ENCODE results near the gene ZCWPW1. TPM values are rescaled to one million over a fixed set of nuclear protein-coding genes. Genes with fewer than 3 reads are reported as not detected.
"Not testable (repeated sequence)": the region's sequence is repeated elsewhere in the genome, so short reads cannot be mapped to it uniquely, and the experiment has no call there.

ZCWPW1 gene
- total RNA-seq, 2 donors from 2014 or later, result 3.1 to 3.5 TPM

DNA sequence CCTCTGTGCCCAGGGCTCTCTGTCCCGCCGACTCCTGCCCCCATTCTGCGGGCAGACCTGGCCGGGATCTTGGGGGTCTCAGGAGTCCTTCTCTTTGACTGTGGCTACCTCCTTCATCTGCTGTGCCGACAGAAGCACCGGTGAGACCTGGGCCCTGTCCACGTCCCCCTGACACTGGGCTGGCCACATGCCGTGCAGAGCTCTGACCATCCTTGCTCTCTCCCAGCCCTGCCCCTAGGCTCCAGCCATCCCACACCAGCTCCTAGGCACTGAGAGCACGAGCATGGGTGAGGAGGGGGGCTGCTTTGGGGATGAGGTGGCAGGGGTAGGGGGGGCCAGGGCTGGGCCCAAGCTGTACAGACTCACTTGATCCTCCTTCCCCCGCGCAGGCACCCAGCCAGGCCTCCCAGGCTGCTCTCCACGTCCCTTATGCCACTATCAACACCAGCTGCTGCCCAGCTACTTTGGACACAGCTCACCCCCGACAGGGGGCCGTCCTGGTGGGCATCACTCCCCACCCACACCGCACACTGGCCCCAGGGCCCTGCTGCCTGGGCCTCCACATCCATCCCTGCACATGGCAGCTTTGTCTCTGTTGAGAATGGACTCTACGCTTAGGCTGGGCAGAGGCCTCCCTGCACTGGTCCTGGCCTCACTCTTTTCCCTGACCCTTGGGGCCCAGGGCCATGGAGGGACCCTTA lies 75.4 kb downstream of the ZCWPW1 start:
- TF ChIP-seq CTCF (IDR thresholded peaks at IDR 0.05), result no peak
- no peak overlapping the region for H3K27ac ChIP-seq
- ATAC-seq (ENCODE audit: insufficient number of reproducible peaks, low FRiP score, low read depth), result no peak
- DNase-seq (ENCODE audit: low spot score), result no peak
- H3K4me1 ChIP-seq (ENCODE audit: control insufficient read depth in 1 of 2, low read depth in 2 of 2), result no peaks in the 10 kb centered on the region
- no peaks in the 10 kb centered on the region for H3K27me3 ChIP-seq (replicated peaks; ENCODE audit: insufficient read depth)
- no peak overlapping the region for H3K4me3 ChIP-seq
- H3K9me3 ChIP-seq, result no peaks in the 10 kb centered on the region
- peaks cover 73% of the 10 kb centered on the region for H3K36me3 ChIP-seq

- H3K4me1 ChIP-seq (ENCODE audit: control insufficient read depth in 1 of 2, low read depth in 2 of 2); DNase-seq (ENCODE audit: low spot score); H3K27me3 ChIP-seq (replicated peaks; ENCODE audit: insufficient read depth); H3K4me3 ChIP-seq; ATAC-seq (ENCODE audit: insufficient number of reproducible peaks, low FRiP score, low read depth); H3K9me3 ChIP-seq; H3K27ac ChIP-seq: not testable (repeated sequence)
- peaks cover 74% of the 10 kb centered on the region for H3K36me3 ChIP-seq
Measured at GRCh38 chr7:100352230-100352781, 76.2 kb downstream of the ZCWPW1 start.

- Histone ChIP-seq H3K27ac (no peak overlapping the region), H3K4me3 (no peak overlapping the region), H3K27me3 (replicated peaks; ENCODE audit: insufficient read depth) (no peaks in the 10 kb centered on the region), H3K36me3 (peaks cover 75% of the 10 kb centered on the region), H3K9me3 (no peaks in the 10 kb centered on the region), H3K4me1 (ENCODE audit: control insufficient read depth in 1 of 2, low read depth in 2 of 2) (no peaks in the 10 kb centered on the region)
- ATAC-seq (ENCODE audit: insufficient number of reproducible peaks, low FRiP score, low read depth) (no peak), DNase-seq (ENCODE audit: low spot score) (no peak)
- no peak for TF ChIP-seq CTCF (IDR thresholded peaks at IDR 0.05)
Measured at GRCh38 chr7:100351657-100352058, 76.8 kb downstream of the ZCWPW1 start.

Other genes starting within 250 kb of the ZCWPW1 start
- under 1 TPM in 1 of 2 donors, not detected in 1; 0.78 TPM for gene PVRIG, start 208.8 kb downstream of the ZCWPW1 start, total RNA-seq
- gene SPDYE3, start 121.0 kb downstream of the ZCWPW1 start, total RNA-seq, result not detected
- gene PILRB, start 70.6 kb downstream of the ZCWPW1 start, total RNA-seq, result 100 to 1,000 TPM in 1 of 2 donors, 10 to 100 TPM in 1; 88.4 to 100 TPM
- 1 to 10 TPM; 5.0 to 8.5 TPM for gene PILRA, start 55.2 kb downstream of the ZCWPW1 start, total RNA-seq
- 10 to 100 TPM; 27.2 to 27.8 TPM for gene MEPCE, start 1.1 kb upstream of the ZCWPW1 start, total RNA-seq
- gene PPP1R35, start 7.8 kb upstream of the ZCWPW1 start, total RNA-seq, result 10 to 100 TPM; 29.5 to 54.7 TPM
- not detected for gene SPACDR, start 35.6 kb upstream of the ZCWPW1 start, total RNA-seq
- 10 to 100 TPM; 25.7 to 45.5 TPM for gene TSC22D4, start 50.5 kb upstream of the ZCWPW1 start, total RNA-seq
- gene NYAP1, start 55.2 kb upstream of the ZCWPW1 start, total RNA-seq, result under 1 TPM; 0.92 to 0.95 TPM
- 10 to 100 TPM; 39.4 to 51.6 TPM for gene AGFG2, start 110.5 kb upstream of the ZCWPW1 start, total RNA-seq
- 1 to 10 TPM in 1 of 2 donors, under 1 TPM in 1; 0.81 to 1.1 TPM for gene SAP25, start 145.2 kb upstream of the ZCWPW1 start, total RNA-seq
- 100 to 1,000 TPM in 1 of 2 donors, 10 to 100 TPM in 1; 99.8 to 131 TPM for gene LRCH4, start 157.4 kb upstream of the ZCWPW1 start, total RNA-seq
- gene FBXO24, start 157.6 kb upstream of the ZCWPW1 start, total RNA-seq, result not detected
- gene PCOLCE, start 173.7 kb upstream of the ZCWPW1 start, total RNA-seq, result 100 to 1,000 TPM; 130 to 140 TPM
- gene MOSPD3, start 183.8 kb upstream of the ZCWPW1 start, total RNA-seq, result 10 to 100 TPM in 1 of 2 donors, 1 to 10 TPM in 1; 9.2 to 29.6 TPM
- gene TFR2, start 212.8 kb upstream of the ZCWPW1 start, total RNA-seq, result 1 to 10 TPM in 1 of 2 donors, under 1 TPM in 1; 0.35 to 1.9 TPM
- gene ACTL6B, start 227.7 kb upstream of the ZCWPW1 start, total RNA-seq, result not detected
- gene GNB2, start 245.0 kb upstream of the ZCWPW1 start, total RNA-seq, result 100 to 1,000 TPM; 176 to 255 TPM